Stimulated activated CD8-positive, alpha-beta memory T cell treated with anti-CD3 and anti-CD28 coated beads, Interleukin-12 subunit alpha, Interleukin-12 subunit beta, amount 100 ng/mL, for 24 hours (primary cell): ENCODE results near the gene COL18A1.
"Not testable (repeated sequence)": the region's sequence is repeated elsewhere in the genome, so short reads cannot be mapped to it uniquely, and the experiment has no call there.

Experiments used
- DNase-seq: peaks from one replicate; pipeline ENCODE4 v3.0.0-alpha.2; 2020; ENCODE audit errors: extremely low read depth

COL18A1 gene

GRCh38 chr21:45517249-45518065 is 112.5 kb downstream of the COL18A1 start:
- DNase-seq, result no peak

DNA sequence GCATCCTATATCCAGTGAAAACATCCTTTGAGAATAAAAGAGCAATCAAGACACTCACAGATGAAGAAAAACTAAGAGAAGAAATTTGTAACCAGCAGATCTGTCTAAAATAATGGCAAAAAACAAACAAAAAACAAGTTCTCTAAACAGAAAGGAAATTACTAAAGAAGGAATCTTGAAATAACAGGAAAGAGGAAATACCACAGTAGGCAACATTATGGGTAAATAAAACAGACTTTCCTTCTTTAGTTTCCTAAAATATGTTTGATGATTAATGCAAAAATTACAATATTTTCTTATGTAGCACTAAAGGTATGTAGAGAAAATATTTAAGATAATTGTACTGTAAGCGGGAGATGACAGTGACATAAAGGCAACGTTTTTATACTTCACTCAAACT is 113.8 kb downstream of the COL18A1 start:
- no peak for DNase-seq

DNA sequence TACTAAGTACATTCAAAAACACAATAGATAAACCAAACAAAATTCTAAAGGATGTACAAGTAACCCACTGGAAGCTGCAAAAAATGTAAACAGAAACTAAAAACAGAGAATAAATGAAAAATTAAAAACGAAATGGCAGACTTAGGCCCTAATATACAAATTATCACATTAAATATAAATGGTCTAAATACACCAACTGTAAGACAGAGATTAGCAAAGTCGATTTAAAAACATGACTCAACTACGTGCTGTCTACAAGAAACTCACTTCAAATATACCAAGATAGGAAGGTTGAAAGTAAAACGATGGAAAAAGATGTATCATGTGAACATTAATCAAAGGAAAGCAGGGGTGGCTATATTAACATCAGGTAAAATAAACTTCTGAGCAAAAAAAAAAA is 114.2 kb downstream of the COL18A1 start:
- DNase-seq, result no peak

- no peak for DNase-seq
Observed at GRCh38 chr21:45521241-45521640, 116.3 kb downstream of the COL18A1 start.

DNA sequence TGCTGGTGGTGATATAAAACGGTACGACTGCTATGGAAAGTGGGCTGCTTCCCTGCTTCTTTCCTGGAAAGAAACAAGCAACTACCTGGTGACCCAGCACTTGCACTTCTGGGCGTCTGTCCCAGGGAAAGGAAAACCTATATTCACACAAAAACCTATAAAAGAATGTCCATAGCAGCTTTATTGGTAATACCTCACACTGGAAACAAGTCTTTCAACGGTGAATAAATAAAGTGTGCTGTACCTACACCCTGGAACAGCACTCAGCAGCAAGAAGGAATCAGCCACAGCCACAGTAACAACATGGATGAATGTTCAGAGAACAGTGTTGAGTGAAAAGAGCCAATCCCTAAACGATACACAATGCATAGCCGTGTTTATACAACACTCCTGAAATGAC is 117.4 kb downstream of the COL18A1 start:
- DNase-seq, result no peak

DNA sequence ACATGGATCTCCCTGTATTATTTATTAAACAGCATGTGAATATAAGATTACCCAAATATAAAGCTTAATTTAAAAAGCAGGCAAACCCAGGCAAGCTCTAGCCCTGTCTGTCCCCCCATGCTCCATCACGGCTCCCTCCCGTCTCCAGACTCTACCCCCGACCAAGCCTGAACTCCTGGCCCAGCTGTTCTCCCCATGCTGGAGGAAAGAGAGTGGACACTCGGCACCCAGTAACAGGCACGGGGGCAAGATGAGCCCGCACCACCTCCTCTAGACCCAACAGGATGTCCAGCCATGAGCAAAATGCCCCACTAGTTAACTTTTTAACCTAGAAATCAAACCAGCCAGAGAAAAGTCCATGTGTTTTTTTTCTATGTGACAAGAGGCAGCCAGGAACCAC is 118.0 kb downstream of the COL18A1 start:
- DNase-seq, result no peak

- no peak for DNase-seq
Observed at GRCh38 chr21:45523411-45524101, 118.6 kb downstream of the COL18A1 start.

- no peak for DNase-seq
Observed at GRCh38 chr21:45524756-45525152, 119.8 kb downstream of the COL18A1 start.

DNA sequence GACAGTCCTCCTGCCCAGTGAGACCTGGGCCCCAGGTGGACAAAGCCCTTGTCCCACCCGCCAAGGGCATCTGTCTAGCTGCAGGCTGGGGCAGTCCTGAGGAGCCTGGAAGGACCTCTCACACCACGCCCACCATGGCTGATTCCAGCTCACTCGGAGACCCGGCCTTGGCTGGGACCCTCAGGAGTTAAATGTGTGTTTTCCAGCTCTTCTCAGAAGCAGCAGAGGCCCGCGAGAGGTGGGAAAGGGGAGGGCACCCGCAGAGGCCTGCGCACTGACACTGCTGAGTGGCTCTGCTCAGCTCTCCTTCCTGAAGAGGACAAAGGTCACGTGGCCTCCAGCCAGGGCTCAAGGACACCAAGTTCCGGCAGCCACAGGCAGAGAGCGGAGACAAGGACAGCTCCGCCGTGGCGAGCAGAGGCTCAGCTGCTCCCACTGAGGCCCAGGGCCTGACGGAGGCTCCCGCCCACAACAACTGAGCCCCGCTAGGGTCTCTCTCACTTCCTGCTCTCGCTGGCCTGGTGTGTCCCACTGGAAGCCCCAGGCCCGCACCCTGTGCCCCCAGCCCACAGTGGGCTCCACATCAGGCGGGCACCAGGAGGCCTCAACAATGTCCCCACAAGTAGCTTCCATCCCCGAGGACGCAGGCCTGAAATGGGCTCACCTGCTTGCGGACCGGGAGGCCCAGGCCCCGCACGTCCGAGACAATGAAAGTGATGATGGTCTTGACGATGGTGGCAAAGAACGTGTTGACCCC is 120.4 kb downstream of the COL18A1 start:
- DNase-seq, result no peak

GRCh38 chr21:45525910-45526306 is 120.9 kb downstream of the COL18A1 start:
- no peak for DNase-seq

GRCh38 chr21:45527151-45527999 is 122.4 kb downstream of the COL18A1 start:
- not testable (repeated sequence) for DNase-seq

- DNase-seq, result no peak
Observed at GRCh38 chr21:45528028-45528705, 123.2 kb downstream of the COL18A1 start.

GRCh38 chr21:45528981-45529784 is 124.2 kb downstream of the COL18A1 start:
- no peak for DNase-seq

- DNase-seq, result no peak
Observed at GRCh38 chr21:45529785-45530422, 124.9 kb downstream of the COL18A1 start.

- no peak for DNase-seq
Observed at GRCh38 chr21:45530423-45531113, 125.6 kb downstream of the COL18A1 start.

- not testable (repeated sequence) for DNase-seq
Observed at GRCh38 chr21:45531114-45531392, 126.1 kb downstream of the COL18A1 start.

GRCh38 chr21:45531393-45532215 is 126.6 kb downstream of the COL18A1 start:
- DNase-seq, result no peak

DNA sequence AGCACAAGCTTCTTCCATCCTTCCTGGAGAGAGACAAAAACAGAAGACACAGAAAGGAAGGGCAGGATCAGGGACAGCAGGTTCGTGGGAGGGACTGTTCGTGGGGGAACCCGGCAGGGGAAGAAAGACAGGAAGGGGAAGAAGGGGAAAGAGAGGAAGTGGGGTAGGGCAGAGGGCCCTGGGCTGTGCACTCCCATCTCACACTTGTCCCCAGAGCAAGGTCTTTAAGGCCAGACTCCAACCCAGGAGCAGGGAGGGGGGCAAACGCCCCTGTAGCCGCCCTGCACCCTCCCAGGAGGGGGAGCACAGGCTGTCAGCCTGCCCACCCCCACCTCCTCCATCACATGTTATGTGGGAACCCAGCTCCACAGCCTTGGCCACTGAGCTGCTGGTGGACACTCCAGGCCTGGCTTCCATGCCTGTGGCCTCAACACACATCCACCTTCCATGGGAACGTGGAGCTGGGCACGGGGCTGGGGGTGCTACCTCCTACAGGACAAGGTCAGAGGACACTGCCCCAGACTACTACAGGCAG is 127.9 kb downstream of the COL18A1 start:
- DNase-seq, result no peak
